GM12874 (cell line): Measurements from ENCODE around the gene SCRG1.

ENCODE experiments used
- CTCF ChIP-seq: IDR thresholded peaks from 2 replicates; pipeline ENCODE4 v1.5.1; 2011; ENCODE audit warnings: low read depth, mild to moderate bottlenecking, control low read depth, low read length, moderate library complexity; ENCODE audit not compliant: insufficient read depth

SCRG1 gene

GRCh38 chr4:173360587-173361221 is 38.2 kb downstream of the SCRG1 start:
- no peak for TF ChIP-seq CTCF

- TF ChIP-seq CTCF = no peak
These were observed 41.0 kb downstream of the SCRG1 start for GRCh38 chr4:173357939-173358338.

- no peak for TF ChIP-seq CTCF
These were observed 51.4 kb downstream of the SCRG1 start for GRCh38 chr4:173347467-173347866.

- no peak for TF ChIP-seq CTCF
These were observed 52.8 kb downstream of the SCRG1 start for GRCh38 chr4:173346074-173346473.

GRCh38 chr4:173345648-173346047 is 53.3 kb downstream of the SCRG1 start:
- no peak for TF ChIP-seq CTCF

- TF ChIP-seq CTCF = no peak
These were observed 55.0 kb downstream of the SCRG1 start for GRCh38 chr4:173343832-173344397.

- no peak for TF ChIP-seq CTCF
These were observed 61.5 kb downstream of the SCRG1 start for GRCh38 chr4:173337463-173337862.
